ENCODE results near the gene ADISSP.
A peak's percentile ranks its signal among the peaks of the same experiment; 100 is the strongest.

Gene ADISSP

GRCh38 chr20:3781153-3781910 lies 13.8 kb upstream of the ADISSP start, which contains the start of gene SPEF1:
Gene SPEF1 (minus strand): TSS chr20:3781448. CDS start chr20:3781287, 161 bp downstream.
- DNase-seq (ENCODE audit: low spot score) = peak; percentile 100

GRCh38 chr20:3778976-3779375 lies 11.4 kb upstream of the ADISSP start:
- DNase-seq (ENCODE audit: low spot score) = no peak

GRCh38 chr20:3777716-3778629 lies 10.4 kb upstream of the ADISSP start:
- DNase-seq (ENCODE audit: low spot score) = peak; percentile 76

- DNase-seq (ENCODE audit: low spot score) = no peak
Observed at GRCh38 chr20:3777381-3777715, 9.8 kb upstream of the ADISSP start.

- no peak for DNase-seq (ENCODE audit: low spot score)
Observed at GRCh38 chr20:3775457-3776108, 8.0 kb upstream of the ADISSP start.

GRCh38 chr20:3771552-3772058 lies 4.1 kb upstream of the ADISSP start:
- no peak for DNase-seq (ENCODE audit: low spot score)

- peak; percentile 95 for DNase-seq (ENCODE audit: low spot score)
Observed at GRCh38 chr20:3768342-3769130, 983 bp upstream of the ADISSP start.

- no peak for DNase-seq (ENCODE audit: low spot score)
Observed at GRCh38 chr20:3767110-3767426, 485 bp downstream of the ADISSP start.

- DNase-seq (ENCODE audit: low spot score) = no peak
Observed at GRCh38 chr20:3766422-3767109, 987 bp downstream of the ADISSP start.

GRCh38 chr20:3765171-3765882 lies 2.2 kb downstream of the ADISSP start:
- DNase-seq (ENCODE audit: low spot score) = no peak

GRCh38 chr20:3764659-3765058 lies 2.9 kb downstream of the ADISSP start:
- DNase-seq (ENCODE audit: low spot score) = no peak

GRCh38 chr20:3763671-3764601 lies 3.6 kb downstream of the ADISSP start:
- DNase-seq (ENCODE audit: low spot score) = no peak

- DNase-seq (ENCODE audit: low spot score) = no peak
Observed at GRCh38 chr20:3760655-3761348, 6.8 kb downstream of the ADISSP start.

- no peak for DNase-seq (ENCODE audit: low spot score)
Observed at GRCh38 chr20:3759884-3760283, 7.7 kb downstream of the ADISSP start.

GRCh38 chr20:3759316-3759823 lies 8.2 kb downstream of the ADISSP start:
- no peak for DNase-seq (ENCODE audit: low spot score)

- no peak for DNase-seq (ENCODE audit: low spot score)
Observed at GRCh38 chr20:3758566-3758965, 9.0 kb downstream of the ADISSP start.

GRCh38 chr20:3757268-3757667 lies 10.3 kb downstream of the ADISSP start:
- DNase-seq (ENCODE audit: low spot score) = no peak

- no peak for DNase-seq (ENCODE audit: low spot score)
Observed at GRCh38 chr20:3755814-3756480, 11.6 kb downstream of the ADISSP start.

Data from HuH-7 (cell line).